HEK293T (cell line): ENCODE data around the gene DSP.

Experiments
- CTCF ChIA-PET: fragments of 350-600 bp; formaldehyde crosslinking; extraction: SDS; loops from one replicate; lab custom pipeline; 2021; ENCODE audit warnings: antibody characterized with exemption, inconsistent platforms; lab: Yijun Ruan, JAX
- POLR2A ChIA-PET: fragments of 350-600 bp; formaldehyde crosslinking; extraction: SDS; loops from one replicate; lab custom pipeline; 2020; ENCODE audit warnings: antibody characterized with exemption, inconsistent platforms; lab: Yijun Ruan, JAX
- DNase-seq: peaks from one replicate; pipeline ENCODE4 v3.0.0; 2012; ENCODE audit warnings: mixed read lengths; ENCODE audit errors: extremely low spot score
- ARNT ChIP-seq: fragments of 450-650 bp; IDR thresholded peaks from 2 replicates; pipeline ENCODE4 v1.6.1; 2017; ENCODE audit warnings: mild to moderate bottlenecking
- BHLHE40 ChIP-seq: fragments of 450-650 bp; IDR thresholded peaks from 2 replicates; pipeline ENCODE4 v1.6.1; 2016; ENCODE audit warnings: mild to moderate bottlenecking, moderate library complexity, borderline replicate concordance
- ELF4 ChIP-seq: fragments of 450-650 bp; IDR thresholded peaks from 2 replicates; pipeline ENCODE4 v1.6.1; 2017; ENCODE audit warnings: antibody characterized with exemption
- FOXA1 ChIP-seq: fragments of 450-650 bp; IDR thresholded peaks from 2 replicates; pipeline ENCODE4 v1.6.1; 2016; ENCODE audit warnings: mild to moderate bottlenecking
- FOXM1 ChIP-seq: fragments of 450-650 bp; IDR thresholded peaks from 2 replicates; pipeline ENCODE4 v1.6.1; 2017; ENCODE audit warnings: mild to moderate bottlenecking, borderline replicate concordance
- HDGF ChIP-seq: fragments of 450-650 bp; IDR thresholded peaks from 2 replicates; pipeline ENCODE4 v1.6.1; 2017; ENCODE audit warnings: antibody characterized with exemption, borderline replicate concordance
- L3MBTL2 ChIP-seq: fragments of 450-650 bp; conservative IDR thresholded peaks from 2 replicates; pipeline ENCODE4 v1.6.1; 2016; ENCODE audit warnings: mild to moderate bottlenecking
- LEF1 ChIP-seq: fragments of 450-650 bp; IDR thresholded peaks from 2 replicates; pipeline ENCODE4 v1.6.1; 2017; ENCODE audit warnings: mild to moderate bottlenecking, borderline replicate concordance
- NFRKB ChIP-seq: fragments of 450-650 bp; IDR thresholded peaks from 2 replicates; pipeline ENCODE4 v1.6.1; 2016; ENCODE audit warnings: mild to moderate bottlenecking, moderate library complexity
- SP1 ChIP-seq: fragments of 450-650 bp; IDR thresholded peaks from 2 replicates; pipeline ENCODE4 v1.6.1; 2017
- SUZ12 ChIP-seq: fragments of 450-650 bp; IDR thresholded peaks from 2 replicates; pipeline ENCODE4 v1.6.1; 2016; ENCODE audit warnings: mild to moderate bottlenecking
- ZNF384 ChIP-seq: fragments of 450-650 bp; IDR thresholded peaks from 2 replicates; pipeline ENCODE4 v1.6.1; 2016
- TF ChIP-seq, protein P1 (sequence below): fragments of 450-650 bp; IDR thresholded peaks from 2 replicates; pipeline ENCODE4 v1.6.1; 2016

The DSP gene

GRCh38 chr6:7532232-7532631 lies 9.2 kb upstream of the DSP start:
- TF ChIP-seq L3MBTL2 = no peak
- no peak for TF ChIP-seq ELF4
- TF ChIP-seq NFRKB = no peak

GRCh38 chr6:7532821-7533220 lies 8.7 kb upstream of the DSP start:
- POLR2A ChIA-PET = no interaction called here
- TF ChIP-seq, protein P1, sequence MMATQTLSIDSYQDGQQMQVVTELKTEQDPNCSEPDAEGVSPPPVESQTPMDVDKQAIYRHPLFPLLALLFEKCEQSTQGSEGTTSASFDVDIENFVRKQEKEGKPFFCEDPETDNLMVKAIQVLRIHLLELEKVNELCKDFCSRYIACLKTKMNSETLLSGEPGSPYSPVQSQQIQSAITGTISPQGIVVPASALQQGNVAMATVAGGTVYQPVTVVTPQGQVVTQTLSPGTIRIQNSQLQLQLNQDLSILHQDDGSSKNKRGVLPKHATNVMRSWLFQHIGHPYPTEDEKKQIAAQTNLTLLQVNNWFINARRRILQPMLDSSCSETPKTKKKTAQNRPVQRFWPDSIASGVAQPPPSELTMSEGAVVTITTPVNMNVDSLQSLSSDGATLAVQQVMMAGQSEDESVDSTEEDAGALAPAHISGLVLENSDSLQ = peak; percentile 43
- TF ChIP-seq ELF4 (no peak), LEF1 (no peak)
- DNase-seq = no peak
- CTCF ChIA-PET = no interaction called here

More at GRCh38 chr6:7532232-7532631, 9.2 kb upstream of the DSP start:
- no peak for DNase-seq
- POLR2A ChIA-PET = no interaction called here
- CTCF ChIA-PET = no interaction called here

- TF ChIP-seq SP1 (no peak), ARNT (no peak), SUZ12 (no peak), HDGF (no peak)
- DNase-seq = no peak
- POLR2A ChIA-PET = no interaction called here
- CTCF ChIA-PET = interaction anchor here (0.7 kb wide), 1 partner anchor 74 kb away, joined by 3 read pairs; no protein-coding TSS in a partner anchor
These were observed 7.3 kb upstream of the DSP start for GRCh38 chr6:7534192-7534591.

- POLR2A ChIA-PET = interaction anchor here (1.3 kb wide), 1 partner anchor 146 kb away, joined by 4 read pairs; the partner anchor contains the start of genes CAGE1 and RIOK1
- CTCF ChIA-PET = no interaction called here
- TF ChIP-seq BHLHE40 = no peak
- no peak for TF ChIP-seq L3MBTL2
- TF ChIP-seq SP1 = no peak
- TF ChIP-seq ARNT = no peak
- no peak for TF ChIP-seq FOXA1
- TF ChIP-seq ZNF384 = no peak
- no peak for DNase-seq
These were observed 6.0 kb upstream of the DSP start for GRCh38 chr6:7535498-7535897.

GRCh38 chr6:7537565-7538174 lies 3.8 kb upstream of the DSP start:
- POLR2A ChIA-PET = interaction anchor here (0.9 to 1.2 kb wide), 3 partner anchors 11 to 52 kb away, joined by 3 to 5 read pairs (median 4); partner anchors contain the start of gene SNRNP48
- DNase-seq = no peak
- CTCF ChIA-PET = no interaction called here
- TF ChIP-seq ARNT = no peak
- TF ChIP-seq, protein P1 = peak; percentile 65

DNA sequence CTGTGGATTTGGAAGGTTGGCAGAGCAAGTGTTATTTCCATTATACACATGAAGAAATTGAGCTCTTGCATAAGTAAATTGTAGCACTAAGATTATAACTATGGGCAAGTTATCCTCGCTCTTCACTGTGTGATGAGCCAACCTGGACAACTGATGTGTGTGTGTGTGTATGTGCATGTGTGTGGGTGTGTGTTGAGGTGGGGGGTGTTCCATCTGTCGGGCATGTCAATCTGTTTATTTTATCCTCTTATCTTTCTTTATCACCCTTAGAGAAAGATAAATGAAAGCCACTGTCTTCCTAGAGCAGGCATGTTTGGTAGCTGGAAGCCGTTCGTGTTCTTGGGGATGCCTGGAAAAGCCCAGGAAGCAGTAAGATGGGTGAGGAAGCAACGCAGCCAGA lies 3.0 kb upstream of the DSP start:
- POLR2A ChIA-PET = interaction anchor here (1.1 kb wide), 1 partner anchor 51 kb away, joined by 5 read pairs; the partner anchor contains the start of gene SNRNP48
- CTCF ChIA-PET = interaction anchor here (0.6 to 1.0 kb wide), 3 partner anchors 10 to 48 kb away, joined by 3 read pairs; no protein-coding TSS in a partner anchor
- DNase-seq = no peak
- no peak for TF ChIP-seq FOXM1
- TF ChIP-seq ZNF384 = no peak
- no peak for TF ChIP-seq LEF1
- no peak for TF ChIP-seq L3MBTL2
- TF ChIP-seq FOXA1 = no peak
- TF ChIP-seq BHLHE40 = no peak
- no peak for TF ChIP-seq ARNT
- TF ChIP-seq SP1 = no peak

DNA sequence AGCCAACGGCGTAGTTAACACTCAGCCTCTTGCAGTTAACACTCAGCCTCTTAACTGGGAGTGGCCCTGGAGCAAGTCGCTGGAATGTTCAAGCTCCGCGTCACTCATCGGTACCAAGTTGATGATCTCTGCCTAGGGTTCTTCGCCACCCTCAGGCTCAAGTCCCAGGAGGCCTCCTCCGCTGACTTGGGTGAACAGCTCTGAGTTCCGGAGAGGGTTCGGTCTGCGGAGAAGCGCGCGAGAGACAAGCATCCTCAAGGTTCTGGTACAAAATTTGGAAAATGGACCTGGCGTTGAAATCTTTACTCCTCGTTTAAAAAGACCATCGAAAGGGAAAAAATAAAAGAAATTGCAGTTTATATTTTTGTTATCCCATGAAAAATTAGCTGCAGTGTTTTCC lies 876 bp upstream of the DSP start:
- peak; percentile 22 for DNase-seq
- CTCF ChIA-PET = interaction anchor here (0.6 kb wide), 2 partner anchors 245 to 492 kb away, joined by 3 to 9 read pairs; no protein-coding TSS in a partner anchor
- POLR2A ChIA-PET = interaction anchor here (1.0 to 2.1 kb wide), 6 partner anchors 16 to 151 kb away, joined by 3 to 8 read pairs (median 4); partner anchors contain the start of genes CAGE1, RIOK1 and SNRNP48
- no peak for TF ChIP-seq LEF1
- TF ChIP-seq, protein P1 = peak; percentile 43; the same call in 1 of the 2 replicates
- TF ChIP-seq SP1 = no peak
